Neuron (in vitro differentiated cells): Measurements from ENCODE around the gene CRLF2.
"Not testable (repeated sequence)": the region's sequence is repeated elsewhere in the genome, so short reads cannot be mapped to it uniquely, and the experiment has no call there.

Experiments
- H2AFZ ChIP-seq: one replicate; pipeline ENCODE4 v1.6.1; 2013; ENCODE audit warnings: low read depth, mild to moderate bottlenecking, inconsistent platforms, low read length, moderate library complexity
- H3K27me3 ChIP-seq: one replicate; pipeline ENCODE4 v1.6.1; 2013; ENCODE audit warnings: low read length; ENCODE audit not compliant: insufficient read depth
- H3K36me3 ChIP-seq: one replicate; pipeline ENCODE4 v1.6.1; 2013; ENCODE audit warnings: low read length; ENCODE audit not compliant: insufficient read depth
- H3K4me1 ChIP-seq: one replicate; pipeline ENCODE4 v1.6.1; 2013; ENCODE audit warnings: low read length; ENCODE audit not compliant: insufficient read depth
- H3K4me3 ChIP-seq: 2 replicates; pipeline ENCODE4 v1.5.1; 2013; ENCODE audit warnings: mild to moderate bottlenecking, low read length, moderate library complexity
- H3K9me3 ChIP-seq: one replicate; pipeline ENCODE4 v1.6.1; 2013; ENCODE audit warnings: low read length

Gene CRLF2

DNA sequence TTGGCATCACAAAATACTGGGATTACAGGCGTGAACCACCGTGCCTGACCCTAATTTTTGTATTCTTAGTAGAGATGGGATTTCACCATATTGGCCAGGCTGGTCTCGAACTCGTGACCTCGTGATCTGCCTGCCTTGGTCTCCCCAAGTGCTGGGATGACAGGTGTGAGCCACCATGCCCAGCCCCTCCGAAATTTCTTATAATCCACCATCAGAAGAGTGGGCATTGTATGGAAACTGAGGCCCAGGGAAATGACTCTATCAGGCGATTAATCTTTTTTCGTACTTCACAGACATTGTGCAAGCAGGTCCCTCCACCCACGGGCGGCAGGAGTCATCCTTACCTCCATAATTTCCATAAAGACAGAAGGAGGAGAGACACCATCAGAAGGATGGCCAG lies 16.0 kb downstream of the CRLF2 start:
- Histone ChIP-seq H3K4me3 (no peak overlapping the region), H3K9me3 (no peaks in the 10 kb centered on the region), H3K27me3 (no peaks in the 10 kb centered on the region), H3K36me3 (no peaks in the 10 kb centered on the region), H2AFZ (no peak overlapping the region), H3K4me1 (no peaks in the 10 kb centered on the region)

DNA sequence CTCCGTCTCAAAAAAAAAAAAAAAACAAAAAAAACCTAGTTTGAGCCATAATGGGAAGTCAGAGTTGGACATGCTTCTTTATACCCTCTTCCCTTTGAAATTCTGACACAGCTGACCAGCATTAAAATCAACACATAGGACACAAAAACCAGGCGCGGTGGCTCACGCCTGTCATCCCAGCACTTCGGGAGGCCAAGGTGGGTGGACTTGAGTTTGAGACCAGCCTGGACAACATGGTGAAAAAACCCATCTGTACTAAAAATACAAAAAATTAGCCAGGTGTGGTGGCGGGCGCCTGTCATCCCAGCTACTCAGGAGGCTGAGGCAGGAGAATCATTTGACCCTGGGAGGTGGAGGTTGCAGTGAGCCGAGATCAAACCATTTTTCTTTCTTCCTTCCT lies 20.3 kb downstream of the CRLF2 start:
- H3K9me3 ChIP-seq, H2AFZ ChIP-seq, H3K4me3 ChIP-seq, H3K36me3 ChIP-seq, H3K4me1 ChIP-seq, H3K27me3 ChIP-seq: not testable (repeated sequence)

DNA sequence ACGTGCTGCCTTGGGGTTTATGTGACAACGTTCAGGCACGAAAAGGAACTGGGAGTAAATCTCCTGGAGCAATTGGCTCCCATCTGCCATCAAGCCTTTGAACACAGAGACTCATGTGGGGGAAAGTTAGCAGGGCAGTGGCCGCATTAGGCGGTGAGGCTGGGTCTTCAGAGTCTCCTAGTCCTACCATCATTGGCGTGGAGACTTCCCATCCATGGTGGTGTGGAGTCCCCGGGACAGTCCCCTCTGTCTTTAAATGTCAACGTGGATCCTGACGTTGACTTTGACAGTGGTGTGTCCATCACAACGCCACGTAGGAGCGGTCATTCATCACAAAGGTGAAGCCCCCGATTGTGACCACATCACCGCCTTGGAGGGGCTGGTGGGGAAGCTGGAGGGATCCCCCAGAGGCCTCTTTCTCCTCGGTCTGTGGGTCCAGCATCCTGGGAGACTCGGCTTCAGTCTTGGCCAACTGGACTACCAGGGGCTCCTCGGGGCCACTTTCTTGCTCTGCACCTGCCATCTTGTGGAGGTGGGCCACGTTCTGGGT lies 21.8 kb downstream of the CRLF2 start:
- no peak overlapping the region for H2AFZ ChIP-seq
- no peaks in the 10 kb centered on the region for H3K4me1 ChIP-seq

DNA sequence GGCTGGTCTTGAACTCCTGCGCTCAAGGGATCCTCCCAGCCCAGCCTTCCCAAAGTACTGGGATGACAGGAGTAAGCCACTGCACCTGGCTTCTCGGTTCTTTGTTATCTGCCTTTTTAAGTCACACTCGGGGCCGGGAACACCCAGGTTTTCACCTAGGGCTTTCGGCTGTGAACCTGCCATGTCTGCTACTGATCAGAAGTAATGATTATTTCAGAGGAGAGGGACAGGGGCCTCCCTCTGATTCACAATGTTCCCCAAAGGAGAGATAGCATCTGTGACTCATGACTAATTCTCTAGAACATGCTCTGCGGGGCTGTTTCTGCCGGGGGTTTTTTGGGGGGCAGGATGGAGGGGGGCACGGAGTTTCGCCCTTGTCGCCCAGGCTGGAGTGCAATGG lies 26.9 kb downstream of the CRLF2 start:
- no peaks in the 10 kb centered on the region for H3K4me1 ChIP-seq
- H3K4me3 ChIP-seq: no peak overlapping the region
- no peaks in the 10 kb centered on the region for H3K9me3 ChIP-seq
- no peaks in the 10 kb centered on the region for H3K36me3 ChIP-seq
- no peak overlapping the region for H2AFZ ChIP-seq
- H3K27me3 ChIP-seq: no peaks in the 10 kb centered on the region

More for the DNA sequence above, 21.8 kb downstream of the CRLF2 start:
- Histone ChIP-seq H3K9me3 (no peaks in the 10 kb centered on the region), H3K27me3 (no peaks in the 10 kb centered on the region), H3K36me3 (no peaks in the 10 kb centered on the region), H3K4me3 (no peak overlapping the region)

DNA sequence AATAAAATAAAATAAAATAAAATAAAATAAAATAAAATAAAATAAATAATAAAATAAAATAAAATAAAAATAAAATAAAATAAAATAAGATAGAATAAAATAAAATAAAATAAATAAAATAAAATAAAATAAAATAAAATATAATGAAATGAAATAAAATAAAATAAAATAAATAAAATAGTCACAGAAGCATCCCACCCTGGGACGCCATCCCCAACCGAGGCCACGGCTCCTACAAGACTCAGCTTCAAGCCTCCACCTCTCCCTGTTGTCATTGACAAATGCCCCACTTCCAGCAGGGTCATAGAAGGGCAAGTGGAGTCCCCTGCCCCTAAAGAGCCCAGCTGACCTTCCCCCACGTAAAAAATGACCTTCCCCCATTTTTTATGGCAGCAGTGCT lies 30.2 kb downstream of the CRLF2 start:
- no peaks in the 10 kb centered on the region for H3K4me1 ChIP-seq
- no peak overlapping the region for H2AFZ ChIP-seq
- H3K27me3 ChIP-seq: no peaks in the 10 kb centered on the region
- no peak overlapping the region for H3K4me3 ChIP-seq
- H3K9me3 ChIP-seq: no peaks in the 10 kb centered on the region
- H3K36me3 ChIP-seq: no peaks in the 10 kb centered on the region

DNA sequence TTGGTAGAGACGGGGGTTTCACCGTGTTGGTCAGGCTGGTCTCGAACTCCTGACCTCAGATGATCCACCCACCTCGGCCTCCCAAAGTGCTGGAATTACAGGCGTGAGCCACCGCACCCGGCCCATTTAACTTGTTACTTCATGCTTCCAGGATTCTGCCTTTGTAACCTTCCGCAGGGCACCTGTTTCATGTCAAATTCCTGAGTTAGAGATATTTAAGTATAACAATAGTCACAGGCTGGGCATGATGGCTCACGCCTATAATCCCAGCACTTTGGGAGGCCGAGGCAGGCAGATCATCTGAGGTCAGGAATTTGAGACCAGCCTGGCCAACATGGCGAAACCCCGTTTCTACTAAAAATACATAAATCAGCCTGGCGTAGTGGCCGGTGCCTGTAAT lies 30.8 kb downstream of the CRLF2 start:
- not testable (repeated sequence) for H3K27me3 ChIP-seq, H3K4me1 ChIP-seq, H3K4me3 ChIP-seq, H3K36me3 ChIP-seq, H2AFZ ChIP-seq, H3K9me3 ChIP-seq

DNA sequence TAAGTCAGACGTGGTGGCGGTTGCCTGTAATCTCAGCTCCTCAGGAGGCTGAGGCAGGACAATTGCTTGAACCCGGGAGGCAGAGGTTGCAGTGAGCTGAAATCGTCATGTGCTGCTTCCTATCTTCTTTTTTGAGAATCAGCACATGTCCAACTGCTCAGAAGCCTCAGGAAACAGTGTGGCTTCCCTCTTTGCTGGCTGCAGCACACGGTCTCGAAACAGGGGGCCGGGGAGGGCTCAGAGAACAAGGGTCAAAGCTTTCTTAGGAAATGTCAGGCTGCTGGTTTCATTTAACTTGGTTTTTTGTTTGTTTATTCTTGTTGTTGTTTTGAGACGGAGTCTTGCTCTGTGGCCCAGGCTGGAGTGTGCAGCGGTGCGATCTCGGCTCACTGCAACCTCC lies 31.3 kb downstream of the CRLF2 start:
- Histone ChIP-seq H3K4me1 (no peaks in the 10 kb centered on the region), H3K27me3 (no peaks in the 10 kb centered on the region), H2AFZ (no peak overlapping the region), H3K36me3 (no peaks in the 10 kb centered on the region), H3K4me3 (no peak overlapping the region), H3K9me3 (no peaks in the 10 kb centered on the region)

DNA sequence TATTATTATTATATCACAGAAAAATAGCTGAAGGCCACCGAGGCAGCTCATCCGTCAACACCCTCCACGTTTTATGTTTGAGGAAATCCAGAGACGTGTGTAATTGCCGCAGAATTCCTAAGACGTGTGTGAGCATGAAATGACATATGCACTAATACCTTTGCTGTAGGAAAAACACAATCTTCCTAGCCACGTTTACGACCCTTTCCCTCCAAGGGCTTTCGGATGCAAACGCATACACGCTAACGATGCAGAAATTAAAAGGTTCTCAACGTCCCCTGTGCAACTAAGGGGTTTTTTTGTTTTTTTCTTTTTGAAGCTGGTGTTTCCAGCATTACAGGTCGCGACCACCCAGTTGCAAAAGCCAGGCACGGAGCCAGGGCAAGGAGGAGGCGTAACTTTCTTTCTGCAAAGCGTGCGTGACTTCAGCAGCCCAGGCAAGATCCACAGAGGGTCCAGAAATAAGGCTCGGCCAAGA lies 33.8 kb downstream of the CRLF2 start:
- H3K36me3 ChIP-seq: no peaks in the 10 kb centered on the region

DNA sequence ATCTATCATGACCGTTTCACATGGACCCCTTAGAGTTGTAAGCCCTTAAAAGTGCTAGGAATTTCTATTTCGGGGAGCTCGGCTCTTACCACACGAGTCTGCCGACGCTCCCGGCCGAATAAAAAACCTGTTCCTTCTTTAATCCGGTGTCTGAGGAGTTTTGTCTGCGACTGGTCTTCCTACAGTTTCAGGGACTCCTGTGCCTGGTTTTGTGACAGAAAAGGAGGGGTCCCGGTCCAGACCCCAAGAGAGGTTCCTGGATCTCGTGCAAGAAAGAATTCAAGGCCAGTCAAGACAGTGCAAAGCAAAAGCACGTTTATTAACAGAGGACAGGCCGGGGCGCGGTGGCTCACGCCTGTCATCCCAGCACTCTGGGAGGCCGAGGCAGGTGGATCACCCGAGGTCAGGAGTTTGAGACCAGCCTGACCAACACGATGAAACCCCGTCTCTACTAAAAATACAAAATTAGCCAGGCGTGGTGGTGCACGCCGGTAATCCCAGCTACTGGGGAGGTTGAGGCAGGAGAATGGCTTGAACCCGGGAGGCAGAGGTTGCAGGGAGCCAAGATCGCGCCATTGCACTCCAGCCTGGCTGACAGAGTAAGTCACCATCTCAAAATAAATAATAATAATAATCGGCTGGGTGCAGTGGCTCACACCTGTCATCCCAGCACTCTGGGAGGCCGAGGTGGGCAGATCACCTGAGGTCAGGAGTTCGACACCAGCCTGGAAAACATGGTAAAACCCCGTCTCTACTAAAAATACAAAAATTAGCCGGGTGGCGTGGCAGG lies 35.7 kb downstream of the CRLF2 start:
- not testable (repeated sequence) for H2AFZ ChIP-seq, H3K4me1 ChIP-seq, H3K9me3 ChIP-seq, H3K4me3 ChIP-seq, H3K36me3 ChIP-seq, H3K27me3 ChIP-seq

More for the DNA sequence above, 33.8 kb downstream of the CRLF2 start:
- no peak overlapping the region for H2AFZ ChIP-seq
- no peaks in the 10 kb centered on the region for H3K9me3 ChIP-seq
- H3K4me1 ChIP-seq: no peaks in the 10 kb centered on the region
- H3K27me3 ChIP-seq: no peaks in the 10 kb centered on the region
- no peak overlapping the region for H3K4me3 ChIP-seq

DNA sequence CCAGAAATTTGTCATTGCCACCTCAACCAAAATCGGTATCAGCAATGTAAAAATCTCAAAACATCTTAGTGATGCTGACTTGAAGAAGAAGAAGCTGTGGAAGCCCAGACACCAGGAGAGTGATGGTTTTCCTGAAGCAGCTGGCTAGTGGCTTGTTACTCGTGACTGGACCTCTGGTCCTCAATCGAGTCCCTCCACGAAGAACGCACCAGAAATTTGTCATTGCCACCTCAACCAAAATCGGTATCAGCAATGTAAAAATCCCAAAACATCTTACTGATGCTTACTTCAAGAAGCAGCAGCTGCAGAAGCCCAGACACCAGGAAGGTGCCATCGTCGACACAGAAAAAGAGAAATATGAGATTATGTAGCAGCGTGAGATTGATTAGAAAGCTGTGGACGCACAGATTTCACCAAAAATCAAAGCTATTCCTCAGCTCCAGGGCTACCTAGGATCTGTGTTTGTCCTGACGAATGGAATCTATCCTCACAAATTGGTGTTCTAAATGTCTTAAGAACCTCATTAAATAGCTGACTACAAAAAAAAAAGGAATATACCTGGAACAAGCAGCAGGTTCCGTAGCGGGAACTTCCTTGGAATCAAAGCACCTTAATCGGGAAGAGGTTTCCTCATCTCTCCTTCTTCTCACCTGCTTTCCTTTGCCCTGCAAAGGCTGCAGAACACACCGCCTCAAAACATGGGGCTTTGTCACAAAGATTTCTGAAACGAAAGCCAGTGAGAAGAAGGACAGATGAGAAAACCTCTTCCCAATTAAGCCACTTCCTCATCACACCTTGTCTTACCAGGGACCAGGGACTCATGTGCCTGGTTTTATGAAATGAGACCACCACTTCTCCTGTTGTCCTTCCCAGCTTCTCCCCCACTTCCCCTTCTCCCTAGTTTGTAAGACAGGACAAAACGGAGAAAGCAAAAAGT lies 37.6 kb downstream of the CRLF2 start:
- not testable (repeated sequence) for H3K4me1 ChIP-seq, H3K9me3 ChIP-seq, H3K27me3 ChIP-seq, H2AFZ ChIP-seq, H3K36me3 ChIP-seq, H3K4me3 ChIP-seq

DNA sequence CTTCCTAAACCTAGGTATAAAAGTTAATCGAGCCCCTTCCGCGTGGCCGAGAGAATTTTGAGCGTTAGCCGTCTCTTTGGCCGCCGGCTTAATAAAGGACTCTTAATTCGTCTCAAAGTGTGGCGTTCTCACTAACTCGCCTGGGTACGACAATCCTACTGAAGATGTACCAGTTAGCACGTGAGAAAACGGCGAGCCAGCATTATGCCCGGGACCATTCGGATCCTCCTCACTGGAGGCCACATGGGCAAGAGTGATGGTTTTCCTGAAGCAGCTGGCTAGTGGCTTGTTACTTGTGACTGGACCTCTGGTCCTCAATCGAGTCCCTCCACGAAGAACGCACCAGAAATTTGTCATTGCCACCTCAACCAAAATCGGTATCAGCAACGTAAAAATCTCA lies 39.0 kb downstream of the CRLF2 start:
- H3K36me3 ChIP-seq, H3K9me3 ChIP-seq, H3K27me3 ChIP-seq, H3K4me3 ChIP-seq, H2AFZ ChIP-seq, H3K4me1 ChIP-seq: not testable (repeated sequence)

DNA sequence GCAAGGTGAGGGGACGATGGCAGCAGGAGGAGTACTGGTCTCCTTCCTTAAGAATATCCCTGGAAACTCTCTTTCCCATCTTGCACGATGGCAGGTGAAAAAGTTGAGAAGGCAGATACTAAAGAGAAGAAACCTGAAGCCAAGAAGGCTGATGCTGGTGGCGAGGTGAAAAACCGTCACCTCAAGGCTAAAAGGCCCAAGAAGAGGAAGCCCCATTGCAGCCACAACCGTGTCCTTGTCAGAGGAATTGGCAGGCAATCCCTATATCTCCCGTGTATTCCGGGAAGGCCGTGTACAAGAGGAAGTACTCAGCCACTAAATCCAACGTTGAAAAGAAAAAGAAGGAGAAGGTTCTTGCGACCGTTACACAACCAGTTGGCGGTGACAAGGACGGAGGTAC lies 40.0 kb downstream of the CRLF2 start:
- Histone ChIP-seq H3K27me3 (peaks cover 7% of the 10 kb centered on the region), H3K9me3 (no peaks in the 10 kb centered on the region), H2AFZ (no peak overlapping the region), H3K4me3 (no peak overlapping the region), H3K4me1 (no peaks in the 10 kb centered on the region), H3K36me3 (no peaks in the 10 kb centered on the region)

DNA sequence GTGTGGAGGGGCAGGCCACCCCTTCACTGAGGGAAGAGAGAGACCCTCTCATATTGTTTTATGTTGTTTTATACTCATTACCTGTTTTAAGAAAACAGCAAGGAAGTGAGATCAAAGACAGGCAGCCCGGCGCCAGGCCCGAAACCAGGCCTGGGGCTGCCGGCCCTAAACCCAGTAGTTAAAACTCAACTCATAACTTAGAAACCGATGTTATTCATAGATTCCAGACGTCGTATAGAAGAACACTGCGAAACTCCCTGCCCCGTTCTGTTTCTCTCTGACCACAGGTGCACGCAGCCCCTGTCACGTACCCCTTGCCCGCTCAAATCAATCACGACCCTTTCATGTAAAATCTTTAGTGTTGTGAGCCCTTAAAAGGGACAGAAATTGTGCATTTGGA lies 40.5 kb downstream of the CRLF2 start:
- H3K27me3 ChIP-seq, H3K9me3 ChIP-seq, H3K4me3 ChIP-seq, H2AFZ ChIP-seq, H3K36me3 ChIP-seq, H3K4me1 ChIP-seq: not testable (repeated sequence)
